GM23338 (cell line): Measurements from ENCODE around the gene HDAC5. TPM values are rescaled to one million over a fixed set of nuclear protein-coding genes. Genes with fewer than 3 reads are reported as not detected.
A peak's percentile ranks its signal among the peaks of the same experiment; 100 is the strongest.

Experiments used
- ATAC-seq: fragments of 200-7000 bp; cut with Tn5 transposase; 3 replicates; pipeline ENCODE4 v1.9.1; 2020
- DNase-seq: peaks from one replicate; pipeline ENCODE4 v3.0.0-alpha.2; 2015; ENCODE audit warnings: low spot score
- H2AFZ ChIP-seq: fragments of 200-600 bp; sonication (generic); 2 replicates; pipeline ENCODE4 v1.8.0; 2016; ENCODE audit warnings: antibody characterized with exemption, mild to moderate bottlenecking, moderate library complexity
- H3F3A ChIP-seq: fragments of 200-600 bp; sonication (generic); replicated peaks from 2 replicates; pipeline ENCODE4 v1.8.0; 2017; ENCODE audit warnings: antibody characterized with exemption, mixed run types, low read depth
- H3K27ac ChIP-seq: fragments of 200-600 bp; sonication (generic); 2 replicates; pipeline ENCODE4 v1.6.1; 2016; ENCODE audit warnings: low read depth
- H3K27me3 ChIP-seq: fragments of 200-600 bp; sonication (generic); 2 replicates; pipeline ENCODE4 v1.8.0; 2016; ENCODE audit warnings: mild to moderate bottlenecking, mixed run types, moderate library complexity; ENCODE audit not compliant: insufficient read depth
- H3K36me3 ChIP-seq: fragments of 200-600 bp; sonication (generic); 2 replicates; pipeline ENCODE4 v1.8.0; 2016; ENCODE audit warnings: mild to moderate bottlenecking; ENCODE audit not compliant: insufficient read depth
- H3K4me1 ChIP-seq: fragments of 200-600 bp; sonication (generic); 2 replicates; pipeline ENCODE4 v1.8.0; 2016; ENCODE audit warnings: mild to moderate bottlenecking, moderate library complexity; ENCODE audit not compliant: insufficient read depth
- H3K4me2 ChIP-seq: fragments of 200-600 bp; sonication (generic); 2 replicates; pipeline ENCODE4 v1.7.1; 2017; ENCODE audit warnings: mixed run types
- H3K4me3 ChIP-seq: fragments of 200-600 bp; sonication (generic); 2 replicates; pipeline ENCODE4 v1.6.1; 2016; ENCODE audit warnings: mixed run types
- H3K79me2 ChIP-seq: fragments of 200-600 bp; sonication (generic); replicated peaks from 2 replicates; pipeline ENCODE4 v1.8.0; 2017; ENCODE audit warnings: mild to moderate bottlenecking; ENCODE audit not compliant: insufficient read depth
- H3K9me2 ChIP-seq: fragments of 200-600 bp; sonication (generic); 2 replicates; pipeline ENCODE4 v1.8.0; 2017; ENCODE audit not compliant: insufficient read depth
- H4K20me1 ChIP-seq: fragments of 200-600 bp; sonication (generic); replicated peaks from 2 replicates; pipeline ENCODE4 v1.8.0; 2017; ENCODE audit warnings: mild to moderate bottlenecking; ENCODE audit not compliant: insufficient read depth
- H3K27ac Mint-ChIP-seq: 2 replicates; pipeline ENCODE4 v1.8.0; 2020; ENCODE audit warnings: inconsistent platforms, mild to moderate bottlenecking, moderate library complexity, mixed read lengths
- H3K27me3 Mint-ChIP-seq: 3 replicates; pipeline ENCODE4 v1.8.0; 2022; ENCODE audit warnings: low read depth, mild to moderate bottlenecking, moderate library complexity, mixed read lengths, inconsistent platforms; ENCODE audit not compliant: insufficient read depth, poor library complexity
- H3K36me3 Mint-ChIP-seq: 3 replicates; pipeline ENCODE4 v1.8.0; 2021; ENCODE audit warnings: low read depth, mild to moderate bottlenecking, inconsistent platforms, moderate library complexity, mixed read lengths
- H3K4me1 Mint-ChIP-seq: 3 replicates; pipeline ENCODE4 v1.8.0; 2020; ENCODE audit warnings: mild to moderate bottlenecking, inconsistent platforms, mixed read lengths
- H3K4me3 Mint-ChIP-seq: 3 replicates; pipeline ENCODE4 v1.8.0; 2021; ENCODE audit warnings: moderate library complexity, mild to moderate bottlenecking, inconsistent platforms, mixed read lengths
- H3K9me3 Mint-ChIP-seq: 3 replicates; pipeline ENCODE4 v1.8.0; 2020; ENCODE audit warnings: moderate library complexity, mild to moderate bottlenecking, inconsistent platforms, mixed read lengths
- CREB1 ChIP-seq: fragments of 250-450 bp; sonication (Bioruptor Pico); IDR thresholded peaks from 2 replicates; pipeline ENCODE4 v1.5.0; 2020; ENCODE audit warnings: low read depth, mild to moderate bottlenecking, moderate library complexity
- CTCF ChIP-seq, 2 experiments: fragments of 200-600 bp in 1 of 2; sonication (generic) in 1 of 2; conservative IDR thresholded peaks; 2 replicates each; pipeline versions ENCODE4 v1.5.1 to v1.6.1; 2016 to 2017; ENCODE audit warnings: antibody characterized with exemption in 2 of 2, low read depth in 2 of 2, mild to moderate bottlenecking in 2 of 2, moderate library complexity in 1 of 2
- ETS1 ChIP-seq: IDR thresholded peaks from 2 replicates; pipeline ENCODE4 v1.6.1; 2016; ENCODE audit warnings: antibody characterized with exemption
- EZH2 ChIP-seq: fragments of 200-600 bp; sonication (generic); IDR thresholded peaks from one replicate; pipeline ENCODE4 v1.8.0; 2017; ENCODE audit warnings: antibody characterized with exemption, mild to moderate bottlenecking, low read depth; ENCODE audit not compliant: unreplicated experiment
- EZH2phosphoT487 ChIP-seq: fragments of 200-600 bp; sonication (generic); IDR thresholded peaks from one replicate; pipeline ENCODE4 v1.8.1; 2018; ENCODE audit warnings: antibody characterized with exemption; ENCODE audit not compliant: unreplicated experiment
- JUNB ChIP-seq: IDR thresholded peaks from one replicate; pipeline ENCODE4 v1.6.1; 2016; ENCODE audit warnings: antibody characterized with exemption; ENCODE audit not compliant: unreplicated experiment
- NANOG ChIP-seq: IDR thresholded peaks from 2 replicates; pipeline ENCODE4 v1.6.1; 2016; ENCODE audit warnings: antibody characterized with exemption, borderline replicate concordance
- POLR2AphosphoS5 ChIP-seq: IDR thresholded peaks from 2 replicates; pipeline ENCODE4 v1.6.1; 2016; ENCODE audit warnings: antibody characterized with exemption, low read depth
- REST ChIP-seq: IDR thresholded peaks from one replicate; pipeline ENCODE4 v1.6.1; 2018; ENCODE audit warnings: antibody characterized with exemption; ENCODE audit not compliant: unreplicated experiment
- STAT1 ChIP-seq: IDR thresholded peaks from one replicate; pipeline ENCODE4 v1.6.1; 2016; ENCODE audit warnings: antibody characterized with exemption; ENCODE audit not compliant: unreplicated experiment
- ZNF114 ChIP-seq: fragments of 250-450 bp; sonication (Bioruptor Pico); IDR thresholded peaks from 2 replicates; pipeline ENCODE4 v1.5.0; 2020; ENCODE audit warnings: mild to moderate bottlenecking, moderate library complexity
- ZNF331 ChIP-seq: fragments of 250-450 bp; sonication (Bioruptor Pico); IDR thresholded peaks from 2 replicates; pipeline ENCODE4 v1.5.0; 2020; ENCODE audit warnings: low read depth, mild to moderate bottlenecking, moderate library complexity
- polyA plus RNA-seq: library from polyadenylated mRNA; unstranded; fragments of >200 nt; fragmentation: Nextera tagmentation; extraction: Ambion mirVana; gene quantifications from 2 replicates; pipeline ENCODE4 v1.2.1, GENCODE V29; 2016
- total RNA-seq: library from RNA; depleted of rRNA; stranded (reverse); fragments of >200 nt; shearing (Covaris generic); gene quantifications from 2 replicates; pipeline ENCODE4 v1.2.3, GENCODE V29; 2014
- TF ChIP-seq, protein P1 (sequence below): fragments of 250-450 bp; sonication (Bioruptor Pico); IDR thresholded peaks from 2 replicates; pipeline ENCODE4 v1.5.0; 2020; ENCODE audit warnings: mild to moderate bottlenecking, moderate library complexity

HDAC5 gene
- total and polyA plus RNA-seq, 2 experiments from 2014 or later = 16.9 to 71.1 TPM

- peaks cover 14% of the 10 kb centered on the region for H3K4me1 ChIP-seq
- H3K9me2 ChIP-seq = no peaks in the 10 kb centered on the region
- peaks cover 14% of the 10 kb centered on the region for H3K4me1 Mint-ChIP-seq
- no peak overlapping the region for H3K27ac ChIP-seq
- H3K36me3 ChIP-seq = 0 out of 2 replicates have a peak, but pooled peaks cover 2% of the 10 kb centered on the region
- no peaks in the 10 kb centered on the region for H4K20me1 ChIP-seq
- peaks cover 7% of the 10 kb centered on the region; the same call in 1 of the 2 replicates for H3F3A ChIP-seq
- peaks cover 10% of the 10 kb centered on the region for H3K27me3 Mint-ChIP-seq
- ATAC-seq (no peak), DNase-seq (no peak)
- TF ChIP-seq CTCF (conservative IDR thresholded peaks at IDR 0.05; ENCODE audit: low read depth in 2 of 2) (no peak), CREB1 (CRISPR knock-in tag) (no peak), STAT1 (no peak), EZH2 (no peak), ZNF331 (CRISPR knock-in tag) (no peak), ZNF114 (CRISPR knock-in tag) (no peak), EZH2phosphoT487 (no peak), ETS1 (no peak), JUNB (no peak), REST (no peak), POLR2AphosphoS5 (no peak), NANOG (no peak)
- TF ChIP-seq, protein P1, sequence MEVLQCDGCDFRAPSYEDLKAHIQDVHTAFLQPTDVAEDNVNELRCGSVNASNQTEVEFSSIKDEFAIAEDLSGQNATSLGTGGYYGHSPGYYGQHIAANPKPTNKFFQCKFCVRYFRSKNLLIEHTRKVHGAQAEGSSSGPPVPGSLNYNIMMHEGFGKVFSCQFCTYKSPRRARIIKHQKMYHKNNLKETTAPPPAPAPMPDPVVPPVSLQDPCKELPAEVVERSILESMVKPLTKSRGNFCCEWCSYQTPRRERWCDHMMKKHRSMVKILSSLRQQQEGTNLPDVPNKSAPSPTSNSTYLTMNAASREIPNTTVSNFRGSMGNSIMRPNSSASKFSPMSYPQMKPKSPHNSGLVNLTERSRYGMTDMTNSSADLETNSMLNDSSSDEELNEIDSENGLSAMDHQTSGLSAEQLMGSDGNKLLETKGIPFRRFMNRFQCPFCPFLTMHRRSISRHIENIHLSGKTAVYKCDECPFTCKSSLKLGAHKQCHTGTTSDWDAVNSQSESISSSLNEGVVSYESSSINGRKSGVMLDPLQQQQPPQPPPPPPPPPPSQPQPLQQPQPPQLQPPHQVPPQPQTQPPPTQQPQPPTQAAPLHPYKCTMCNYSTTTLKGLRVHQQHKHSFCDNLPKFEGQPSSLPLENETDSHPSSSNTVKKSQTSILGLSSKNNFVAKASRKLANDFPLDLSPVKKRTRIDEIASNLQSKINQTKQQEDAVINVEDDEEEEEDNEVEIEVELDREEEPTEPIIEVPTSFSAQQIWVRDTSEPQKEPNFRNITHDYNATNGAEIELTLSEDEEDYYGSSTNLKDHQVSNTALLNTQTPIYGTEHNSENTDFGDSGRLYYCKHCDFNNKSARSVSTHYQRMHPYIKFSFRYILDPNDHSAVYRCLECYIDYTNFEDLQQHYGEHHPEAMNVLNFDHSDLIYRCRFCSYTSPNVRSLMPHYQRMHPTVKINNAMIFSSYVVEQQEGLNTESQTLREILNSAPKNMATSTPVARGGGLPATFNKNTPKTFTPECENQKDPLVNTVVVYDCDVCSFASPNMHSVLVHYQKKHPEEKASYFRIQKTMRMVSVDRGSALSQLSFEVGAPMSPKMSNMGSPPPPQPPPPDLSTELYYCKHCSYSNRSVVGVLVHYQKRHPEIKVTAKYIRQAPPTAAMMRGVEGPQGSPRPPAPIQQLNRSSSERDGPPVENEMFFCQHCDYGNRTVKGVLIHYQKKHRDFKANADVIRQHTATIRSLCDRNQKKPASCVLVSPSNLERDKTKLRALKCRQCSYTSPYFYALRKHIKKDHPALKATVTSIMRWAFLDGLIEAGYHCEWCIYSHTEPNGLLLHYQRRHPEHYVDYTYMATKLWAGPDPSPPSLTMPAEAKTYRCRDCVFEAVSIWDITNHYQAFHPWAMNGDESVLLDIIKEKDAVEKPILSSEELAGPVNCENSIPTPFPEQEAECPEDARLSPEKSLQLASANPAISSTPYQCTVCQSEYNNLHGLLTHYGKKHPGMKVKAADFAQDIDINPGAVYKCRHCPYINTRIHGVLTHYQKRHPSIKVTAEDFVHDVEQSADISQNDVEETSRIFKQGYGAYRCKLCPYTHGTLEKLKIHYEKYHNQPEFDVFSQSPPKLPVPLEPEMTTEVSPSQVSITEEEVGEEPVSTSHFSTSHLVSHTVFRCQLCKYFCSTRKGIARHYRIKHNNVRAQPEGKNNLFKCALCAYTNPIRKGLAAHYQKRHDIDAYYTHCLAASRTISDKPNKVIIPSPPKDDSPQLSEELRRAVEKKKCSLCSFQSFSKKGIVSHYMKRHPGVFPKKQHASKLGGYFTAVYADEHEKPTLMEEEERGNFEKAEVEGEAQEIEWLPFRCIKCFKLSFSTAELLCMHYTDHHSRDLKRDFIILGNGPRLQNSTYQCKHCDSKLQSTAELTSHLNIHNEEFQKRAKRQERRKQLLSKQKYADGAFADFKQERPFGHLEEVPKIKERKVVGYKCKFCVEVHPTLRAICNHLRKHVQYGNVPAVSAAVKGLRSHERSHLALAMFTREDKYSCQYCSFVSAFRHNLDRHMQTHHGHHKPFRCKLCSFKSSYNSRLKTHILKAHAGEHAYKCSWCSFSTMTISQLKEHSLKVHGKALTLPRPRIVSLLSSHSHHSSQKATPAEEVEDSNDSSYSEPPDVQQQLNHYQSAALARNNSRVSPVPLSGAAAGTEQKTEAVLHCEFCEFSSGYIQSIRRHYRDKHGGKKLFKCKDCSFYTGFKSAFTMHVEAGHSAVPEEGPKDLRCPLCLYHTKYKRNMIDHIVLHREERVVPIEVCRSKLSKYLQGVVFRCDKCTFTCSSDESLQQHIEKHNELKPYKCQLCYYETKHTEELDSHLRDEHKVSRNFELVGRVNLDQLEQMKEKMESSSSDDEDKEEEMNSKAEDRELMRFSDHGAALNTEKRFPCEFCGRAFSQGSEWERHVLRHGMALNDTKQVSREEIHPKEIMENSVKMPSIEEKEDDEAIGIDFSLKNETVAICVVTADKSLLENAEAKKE (CRISPR knock-in tag) = no peak
- no peak overlapping the region for H3K4me3 ChIP-seq
- H3K79me2 ChIP-seq = no peaks in the 10 kb centered on the region
- no peaks in the 10 kb centered on the region for H3K9me3 Mint-ChIP-seq
- no peak overlapping the region for H3K4me2 ChIP-seq
- peaks cover 6% of the 10 kb centered on the region; the same call in 1 of the 3 replicates for H3K36me3 Mint-ChIP-seq
- no peaks in the 10 kb centered on the region for H3K27me3 ChIP-seq
- H2AFZ ChIP-seq = no peak overlapping the region
- peak overlapping the region; percentile 80 for H3K27ac Mint-ChIP-seq
- H3K4me3 Mint-ChIP-seq = no peak overlapping the region; the same call in 2 of the 3 replicates
Measured at GRCh38 chr17:44167181-44167861, 43.9 kb upstream of the HDAC5 start.
